Left colon (tissue), 2 donors: Measurements from ENCODE around the gene THUMPD1. TPM values are rescaled to one million over a fixed set of nuclear protein-coding genes. Genes with fewer than 3 reads are reported as not detected.
"Not testable (repeated sequence)": the region's sequence is repeated elsewhere in the genome, so short reads cannot be mapped to it uniquely, and the experiment has no call there.

Experiments used
- ATAC-seq: fragments of 200-7000 bp; cut with Tn5 transposase; one replicate; pipeline ENCODE4 v1.9.1; 2020; ENCODE audit warnings: mild to moderate bottlenecking, moderate library complexity
- DNase-seq, 2 donors: peaks; one replicate each; pipeline ENCODE4 v3.0.0-alpha.2; 2020
- intact Hi-C, 2 donors: fragments of 100-400 bp; cut with DNase I in 1 of 2; cut with micrococcal nuclease in 1 of 2; formaldehyde crosslinking; loops; one replicate each; pipeline versions ENCODE4 v1.11.2 to v1.14.0; 2022; cut with DNase I, micrococcal nuclease
- total RNA-seq, 2 donors: library from RNA; stranded (reverse); fragmentation: NEBNext Ultra II Directional; extraction: Animal tissue kit (Norgen Biotek cat#: 25700); gene quantifications; one replicate each; pipeline ENCODE4 v1.2.1, GENCODE V29; 2021
- donor health status: DM: no; HTN: no; CAD: no.
- donor health status: DM: yes; HTN: yes; CAD: no.

The THUMPD1 gene
- total RNA-seq, 2 donors from 2014 or later: 28.4 to 30.8 TPM

DNA sequence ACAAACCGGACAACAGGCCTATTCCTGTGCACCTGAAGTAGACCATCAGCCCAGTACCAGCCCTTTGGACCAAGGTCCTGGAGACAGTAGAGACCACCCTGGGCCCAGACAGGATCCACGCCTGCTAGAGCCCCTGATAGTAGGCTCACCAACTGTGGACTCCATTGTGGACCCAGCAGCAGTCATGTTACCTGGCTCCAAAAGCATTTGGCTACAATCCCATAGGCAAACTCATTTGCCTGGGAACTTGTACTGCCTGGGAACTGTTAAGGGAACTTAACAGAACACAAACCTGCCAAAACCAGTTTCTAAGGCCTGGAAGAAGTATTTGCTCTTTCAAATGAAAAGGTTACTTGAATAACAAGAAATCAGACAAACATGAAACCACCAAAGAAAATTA is 34.2 kb downstream of the THUMPD1 start:
- ATAC-seq: peak; percentile 20
- DNase-seq: no peak
- intact Hi-C loops: no loop called here

DNA sequence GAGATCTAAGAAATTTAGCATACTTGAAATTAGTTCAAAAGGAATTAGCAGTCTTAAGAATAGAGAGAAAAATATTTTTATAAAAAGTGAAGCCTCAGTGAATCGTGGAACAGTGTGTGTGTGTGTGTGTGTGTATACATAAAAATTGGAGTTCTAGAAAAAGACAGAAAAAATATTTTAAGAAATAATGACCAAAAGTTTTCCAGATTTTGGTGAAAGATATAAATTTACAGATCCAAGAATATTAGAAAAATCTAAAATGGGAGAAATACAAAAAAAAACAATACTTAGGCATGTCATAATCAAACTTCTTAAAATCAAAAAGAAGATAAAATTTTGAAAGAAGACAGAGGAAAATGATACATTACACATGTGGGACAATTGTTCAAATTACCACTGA is 35.6 kb downstream of the THUMPD1 start:
- DNase-seq, intact Hi-C loops, ATAC-seq: not testable (repeated sequence)

DNA sequence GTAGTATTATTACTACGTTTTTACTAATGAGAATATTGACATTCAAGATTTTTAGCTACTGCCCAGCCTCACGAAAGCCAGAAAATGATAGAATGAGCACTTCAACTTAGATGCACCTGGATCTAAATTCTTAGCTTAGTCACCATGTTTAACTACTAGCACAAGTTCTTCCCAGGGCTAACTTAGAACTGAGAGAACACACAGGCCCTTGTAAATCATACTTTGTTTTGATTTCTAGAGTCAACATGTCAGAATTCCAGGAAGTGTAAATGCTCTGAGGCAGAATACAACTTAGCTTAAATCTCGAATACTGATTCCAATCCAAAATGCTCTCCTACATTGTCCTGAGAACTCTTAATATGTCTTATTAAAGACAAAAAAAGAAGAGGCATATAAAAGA is 37.3 kb downstream of the THUMPD1 start:
- ATAC-seq (peak; percentile 88), DNase-seq (no peak)
- intact Hi-C loops: no loop called here

DNA sequence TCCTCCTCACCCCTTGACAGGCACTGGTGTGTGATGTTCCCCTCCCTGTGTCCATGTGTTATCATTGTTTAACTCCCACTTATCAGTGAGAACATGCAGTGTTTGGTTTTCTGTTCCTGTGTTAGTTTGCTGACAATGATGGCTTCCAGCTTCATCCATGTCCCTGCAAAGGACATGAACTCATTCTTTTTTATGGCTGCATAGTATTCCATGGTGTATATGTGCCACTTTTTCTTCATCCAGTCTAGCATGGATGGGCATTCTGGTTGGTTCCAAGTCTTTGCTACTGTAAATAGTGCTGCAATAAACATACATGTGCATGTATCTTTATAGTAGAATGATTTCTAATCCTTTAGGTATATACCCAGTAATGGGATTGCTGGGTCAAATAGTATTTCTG is 39.9 kb downstream of the THUMPD1 start:
- DNase-seq, ATAC-seq, intact Hi-C loops: not testable (repeated sequence)

DNA sequence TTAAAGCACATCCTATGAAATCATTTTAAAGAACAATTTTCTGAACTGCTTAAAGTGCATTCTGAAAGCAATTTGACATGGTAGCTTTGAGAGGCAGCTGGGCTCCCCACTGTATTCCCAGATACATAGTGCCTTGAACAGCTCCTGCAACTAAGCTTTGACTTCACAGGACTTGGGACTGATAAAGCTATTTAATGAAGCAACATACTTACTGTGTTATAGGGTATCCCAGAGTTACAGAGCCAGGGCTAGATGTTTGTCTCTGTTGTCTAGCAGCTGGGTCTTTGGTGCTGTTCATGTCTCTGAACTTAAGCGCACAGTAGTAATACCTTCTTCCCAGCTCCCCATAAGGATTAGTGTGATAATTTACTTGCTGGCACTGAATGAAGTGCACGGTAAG is 45.0 kb downstream of the THUMPD1 start:
- no peak for ATAC-seq
- intact Hi-C loops: no loop called here

DNA sequence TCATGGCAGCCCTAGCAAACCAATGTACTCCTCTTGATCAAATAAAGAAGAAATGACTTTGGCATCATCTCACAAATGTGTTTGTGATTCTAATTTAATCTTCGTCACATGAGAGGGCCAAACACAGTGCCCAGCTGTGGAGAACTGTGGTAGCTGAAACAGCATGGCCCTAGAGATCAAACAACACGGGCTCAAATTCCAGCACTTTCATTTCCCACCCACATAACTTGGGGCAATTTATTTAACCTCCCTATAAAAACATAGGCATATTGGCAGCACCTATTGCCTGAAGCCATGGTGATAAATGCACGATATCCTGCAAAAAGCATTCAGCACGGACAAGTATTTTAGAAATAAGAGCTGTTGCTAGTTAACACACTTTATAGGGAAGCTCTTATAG is 46.6 kb downstream of the THUMPD1 start:
- DNase-seq (no peak), ATAC-seq (no peak)
- intact Hi-C loops: no loop called here

More for the DNA sequence above, 45.0 kb downstream of the THUMPD1 start:
- DNase-seq: no peak

DNA sequence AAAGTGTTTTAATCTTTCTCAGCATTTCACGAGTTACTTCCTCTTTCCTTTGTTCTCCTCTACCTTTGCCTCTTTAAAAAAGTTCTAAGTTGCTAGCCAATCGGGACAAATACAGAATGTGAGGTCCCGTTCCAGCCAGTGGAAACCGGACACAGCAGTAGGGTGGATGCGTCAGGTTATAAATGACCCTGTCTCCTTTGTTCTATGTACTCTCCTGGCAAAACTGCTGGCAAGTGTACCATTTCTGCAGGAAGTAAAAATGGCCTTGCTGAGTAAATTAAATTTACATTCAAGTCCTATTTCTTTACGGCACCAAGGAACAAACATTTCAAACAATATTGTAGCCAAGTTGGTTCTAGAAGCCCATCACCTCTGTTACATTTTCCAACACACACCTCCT is 47.5 kb downstream of the THUMPD1 start:
- intact Hi-C loops: not testable (repeated sequence)
- ATAC-seq (peak; percentile 38), DNase-seq (peak in 1 of 2 donors; percentile 36)

DNA sequence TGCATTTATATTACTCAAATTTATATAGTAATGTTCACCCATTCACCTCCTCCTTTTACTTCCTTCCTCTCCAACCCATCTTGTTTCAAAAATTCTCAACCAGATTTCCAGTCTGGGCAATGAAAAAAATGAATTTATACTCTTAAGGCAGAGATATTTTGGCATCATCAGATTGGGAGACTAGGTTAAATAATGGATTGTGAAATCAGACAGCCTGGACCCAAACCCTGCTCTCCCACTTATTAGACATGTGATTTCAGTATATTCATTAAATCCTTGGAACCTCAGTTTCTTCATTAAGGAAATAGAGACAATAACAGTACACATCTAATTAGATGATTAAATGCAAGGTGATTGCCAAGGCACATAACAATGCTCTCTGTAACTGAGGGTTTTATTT is 52.0 kb downstream of the THUMPD1 start:
- intact Hi-C loops: no loop called here
- DNase-seq: no peak
- ATAC-seq: no peak

DNA sequence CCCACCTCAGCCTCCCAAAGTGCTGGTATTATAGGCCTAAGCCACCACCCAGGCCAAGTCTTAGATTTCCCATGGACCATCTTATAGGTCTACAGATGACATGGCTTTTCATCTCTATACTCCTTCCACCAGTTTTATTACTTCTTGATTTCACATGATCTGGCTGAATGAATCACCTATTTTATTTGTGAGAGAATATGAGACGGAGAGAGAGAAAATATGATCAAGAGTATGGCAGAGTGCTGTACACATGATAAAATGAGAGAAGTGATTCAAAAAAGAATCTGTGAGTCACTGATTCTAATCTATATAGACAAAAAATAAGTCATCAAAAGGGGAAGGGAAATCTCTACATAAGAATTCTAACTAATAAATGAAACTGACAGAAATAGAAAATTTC is 57.8 kb downstream of the THUMPD1 start:
- no peak for DNase-seq
- ATAC-seq: no peak
- intact Hi-C loops: no loop called here

Other genes with a start within 250 kb of the THUMPD1 start
- gene ACSM2B, start 165.5 kb downstream of the THUMPD1 start, total RNA-seq: not detected
- 1 to 10 TPM in 1 of 2 donors, under 1 TPM in 1; 0.36 to 2.7 TPM for gene ACSM1, start 44.1 kb downstream of the THUMPD1 start, total RNA-seq
- 10 to 100 TPM; 40.9 to 48.0 TPM for gene ACSM3, start 22.2 kb upstream of the THUMPD1 start, total RNA-seq
- gene ERI2, start 64.7 kb upstream of the THUMPD1 start, total RNA-seq: 10 to 100 TPM; 24.9 to 26.8 TPM
- gene REXO5, start 64.7 kb upstream of the THUMPD1 start, total RNA-seq: 1 to 10 TPM; 3.0 to 4.9 TPM
- 10 to 100 TPM; 12.4 to 14.0 TPM for gene DCUN1D3, start 158.5 kb upstream of the THUMPD1 start, total RNA-seq
- gene LYRM1, start 159.0 kb upstream of the THUMPD1 start, total RNA-seq: 10 to 100 TPM; 11.7 to 20.1 TPM